Neural cell (in vitro differentiated cells): ENCODE data around the gene L1CAM. TPM values are rescaled to one million over a fixed set of nuclear protein-coding genes. Genes with fewer than 3 reads are reported as not detected.

Experiments used
- H2AFZ ChIP-seq: fragments of 200-600, 300-800 bp; sonication (generic), shearing (Covaris generic); 2 replicates; pipeline ENCODE4 v1.6.0; 2014; ENCODE audit warnings: low read depth, mild to moderate bottlenecking, antibody characterized with exemption, low read length, moderate library complexity
- H3F3A ChIP-seq: fragments of 200-600 bp; shearing (Covaris generic); 2 replicates; pipeline ENCODE4 v1.6.1; 2016; ENCODE audit warnings: mild to moderate bottlenecking, moderate library complexity, mixed read lengths, antibody characterized with exemption, low read length; ENCODE audit not compliant: insufficient read depth, poor library complexity, severe bottlenecking
- H3K27ac ChIP-seq: fragments of 200-600, 300-800 bp; sonication (generic), shearing (Covaris generic); 2 replicates; pipeline ENCODE4 v1.5.1; 2014; ENCODE audit warnings: mild to moderate bottlenecking, low read length, moderate library complexity
- H3K27me3 ChIP-seq: fragments of 300-800, 200-600 bp; sonication (generic), shearing (Covaris generic); 2 replicates; pipeline ENCODE4 v1.6.0; 2014; ENCODE audit warnings: mild to moderate bottlenecking, low read depth, low read length, moderate library complexity; ENCODE audit not compliant: insufficient read depth
- H3K36me3 ChIP-seq: fragments of 300-800, 200-600 bp; sonication (generic), shearing (Covaris generic); 2 replicates; pipeline ENCODE4 v1.5.1; 2014; ENCODE audit warnings: mild to moderate bottlenecking, antibody characterized with exemption, low read length, moderate library complexity; ENCODE audit not compliant: insufficient read depth
- H3K4me2 ChIP-seq: fragments of 300-800, 200-600 bp; sonication (generic), shearing (Covaris generic); 2 replicates; pipeline ENCODE4 v1.6.0; 2014; ENCODE audit warnings: mild to moderate bottlenecking, low read length
- H3K4me3 ChIP-seq: fragments of 300-800, 200-600 bp; sonication (generic), shearing (Covaris generic); 2 replicates; pipeline ENCODE4 v1.5.1; 2014; ENCODE audit warnings: mild to moderate bottlenecking, low read length, moderate library complexity
- H3K79me2 ChIP-seq: fragments of 200-600 bp; shearing (Covaris generic); replicated peaks from 2 replicates; pipeline ENCODE4 v1.6.0; 2014; ENCODE audit warnings: mild to moderate bottlenecking, low read length, moderate library complexity; ENCODE audit not compliant: insufficient read depth
- H3K9ac ChIP-seq: fragments of 300-800, 200-600 bp; sonication (generic), shearing (Covaris generic); 2 replicates; pipeline ENCODE4 v1.6.1; 2016; ENCODE audit warnings: mild to moderate bottlenecking, low read length, mixed read lengths
- H3K9me2 ChIP-seq: fragments of 200-600 bp; shearing (Covaris generic); 2 replicates; pipeline ENCODE4 v1.6.1; 2016; ENCODE audit warnings: mild to moderate bottlenecking, low read length, mixed read lengths; ENCODE audit not compliant: insufficient read depth
- H3K9me3 ChIP-seq: fragments of 200-600, 300-800 bp; sonication (generic), shearing (Covaris generic); 2 replicates; pipeline ENCODE4 v1.6.1; 2016; ENCODE audit warnings: mild to moderate bottlenecking, mixed run types, low read length, moderate library complexity, mixed read lengths
- H4K20me1 ChIP-seq: fragments of 200-600 bp; shearing (Covaris generic); 2 replicates; pipeline ENCODE4 v1.6.1; 2016; ENCODE audit warnings: mild to moderate bottlenecking, mixed run types; ENCODE audit not compliant: insufficient read depth
- EP300 ChIP-seq: fragments of 450-650 bp; conservative IDR thresholded peaks from 2 replicates; pipeline ENCODE4 v1.6.1; 2014; ENCODE audit warnings: antibody characterized with exemption, mild to moderate bottlenecking, moderate library complexity; ENCODE audit not compliant: poor library complexity, severe bottlenecking
- EZH2 ChIP-seq: fragments of 200-600, 300-800 bp; shearing (Covaris generic), sonication (generic); IDR thresholded peaks from 2 replicates; pipeline ENCODE4 v1.6.1; 2014; ENCODE audit warnings: antibody characterized with exemption, low read length, borderline replicate concordance, mild to moderate bottlenecking; ENCODE audit not compliant: insufficient read depth, poor library complexity, severe bottlenecking
- MXI1 ChIP-seq: fragments of 450-650 bp; conservative IDR thresholded peaks from 2 replicates; pipeline ENCODE4 v1.6.1; 2014; ENCODE audit warnings: antibody characterized with exemption, mild to moderate bottlenecking; ENCODE audit not compliant: poor library complexity, severe bottlenecking
- POLR2AphosphoS5 ChIP-seq: IDR thresholded peaks from 2 replicates; pipeline ENCODE4 v1.6.1; 2012
- RAD21 ChIP-seq: fragments of 450-650 bp; conservative IDR thresholded peaks from 2 replicates; pipeline ENCODE4 v1.6.1; 2014; ENCODE audit warnings: antibody characterized with exemption, mild to moderate bottlenecking, moderate library complexity
- SMC3 ChIP-seq: fragments of 450-650 bp; conservative IDR thresholded peaks from 2 replicates; pipeline ENCODE4 v1.6.1; 2014; ENCODE audit warnings: antibody characterized with exemption, mild to moderate bottlenecking, moderate library complexity; ENCODE audit not compliant: poor library complexity
- TAF1 ChIP-seq: IDR thresholded peaks from 2 replicates; pipeline ENCODE4 v1.6.1; 2012; ENCODE audit warnings: low read depth
- polyA plus RNA-seq: library from polyadenylated mRNA; depleted of rRNA; stranded (reverse); fragments of >200 nt; gene quantifications from 2 replicates; pipeline ENCODE4 v1.2.3, GENCODE V29; 2014
- TF ChIP-seq, protein P1 (sequence below): IDR thresholded peaks from 2 replicates; pipeline ENCODE4 v1.6.1; 2012; ENCODE audit warnings: borderline replicate concordance
- TF ChIP-seq, protein P2 (sequence below): fragments of 450-650 bp; IDR thresholded peaks from 2 replicates; pipeline ENCODE4 v1.5.1; 2014; ENCODE audit warnings: antibody characterized with exemption, mild to moderate bottlenecking, moderate library complexity; ENCODE audit not compliant: poor library complexity, severe bottlenecking

L1CAM gene
- polyA plus RNA-seq, 1 donor from 2014 or later, result 88.0 TPM

DNA sequence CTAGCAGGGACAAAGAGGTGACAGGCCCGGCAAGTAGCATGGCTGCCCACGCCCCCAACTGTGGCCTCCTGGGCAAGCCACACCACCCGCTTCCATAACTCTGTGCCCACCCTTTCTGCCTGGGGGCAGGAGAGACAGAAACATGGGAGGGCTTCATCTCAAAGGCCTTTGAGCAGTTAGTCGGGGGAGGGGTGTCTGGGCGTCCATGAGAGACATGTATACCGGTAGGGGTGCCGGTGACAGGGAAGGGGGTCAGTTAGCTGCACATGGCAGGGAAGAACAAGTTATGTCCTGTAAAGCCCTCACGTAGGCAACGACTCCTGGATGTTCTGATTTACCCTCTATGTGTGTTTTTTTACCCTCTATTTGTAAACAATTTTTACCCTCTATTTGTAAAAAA is 64.9 kb downstream of the L1CAM start:
- H3K9me3 ChIP-seq, result no peaks in the 10 kb centered on the region
- H2AFZ ChIP-seq, result no peak overlapping the region
- H3K79me2 ChIP-seq, result peaks cover 68% of the 10 kb centered on the region
- no peak overlapping the region for H3K4me3 ChIP-seq
- H4K20me1 ChIP-seq, result no peaks in the 10 kb centered on the region
- no peaks in the 10 kb centered on the region for H3K36me3 ChIP-seq
- no peaks in the 10 kb centered on the region for H3K9me2 ChIP-seq
- no peaks in the 10 kb centered on the region for H3K27me3 ChIP-seq
- TF ChIP-seq, protein P1, sequence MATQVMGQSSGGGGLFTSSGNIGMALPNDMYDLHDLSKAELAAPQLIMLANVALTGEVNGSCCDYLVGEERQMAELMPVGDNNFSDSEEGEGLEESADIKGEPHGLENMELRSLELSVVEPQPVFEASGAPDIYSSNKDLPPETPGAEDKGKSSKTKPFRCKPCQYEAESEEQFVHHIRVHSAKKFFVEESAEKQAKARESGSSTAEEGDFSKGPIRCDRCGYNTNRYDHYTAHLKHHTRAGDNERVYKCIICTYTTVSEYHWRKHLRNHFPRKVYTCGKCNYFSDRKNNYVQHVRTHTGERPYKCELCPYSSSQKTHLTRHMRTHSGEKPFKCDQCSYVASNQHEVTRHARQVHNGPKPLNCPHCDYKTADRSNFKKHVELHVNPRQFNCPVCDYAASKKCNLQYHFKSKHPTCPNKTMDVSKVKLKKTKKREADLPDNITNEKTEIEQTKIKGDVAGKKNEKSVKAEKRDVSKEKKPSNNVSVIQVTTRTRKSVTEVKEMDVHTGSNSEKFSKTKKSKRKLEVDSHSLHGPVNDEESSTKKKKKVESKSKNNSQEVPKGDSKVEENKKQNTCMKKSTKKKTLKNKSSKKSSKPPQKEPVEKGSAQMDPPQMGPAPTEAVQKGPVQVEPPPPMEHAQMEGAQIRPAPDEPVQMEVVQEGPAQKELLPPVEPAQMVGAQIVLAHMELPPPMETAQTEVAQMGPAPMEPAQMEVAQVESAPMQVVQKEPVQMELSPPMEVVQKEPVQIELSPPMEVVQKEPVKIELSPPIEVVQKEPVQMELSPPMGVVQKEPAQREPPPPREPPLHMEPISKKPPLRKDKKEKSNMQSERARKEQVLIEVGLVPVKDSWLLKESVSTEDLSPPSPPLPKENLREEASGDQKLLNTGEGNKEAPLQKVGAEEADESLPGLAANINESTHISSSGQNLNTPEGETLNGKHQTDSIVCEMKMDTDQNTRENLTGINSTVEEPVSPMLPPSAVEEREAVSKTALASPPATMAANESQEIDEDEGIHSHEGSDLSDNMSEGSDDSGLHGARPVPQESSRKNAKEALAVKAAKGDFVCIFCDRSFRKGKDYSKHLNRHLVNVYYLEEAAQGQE, result no peak
- TF ChIP-seq EP300 (no peak), MXI1 (no peak), RAD21 (no peak), SMC3 (no peak), EZH2 (no peak), POLR2AphosphoS5 (no peak), TAF1 (no peak)
- TF ChIP-seq, protein P2, sequence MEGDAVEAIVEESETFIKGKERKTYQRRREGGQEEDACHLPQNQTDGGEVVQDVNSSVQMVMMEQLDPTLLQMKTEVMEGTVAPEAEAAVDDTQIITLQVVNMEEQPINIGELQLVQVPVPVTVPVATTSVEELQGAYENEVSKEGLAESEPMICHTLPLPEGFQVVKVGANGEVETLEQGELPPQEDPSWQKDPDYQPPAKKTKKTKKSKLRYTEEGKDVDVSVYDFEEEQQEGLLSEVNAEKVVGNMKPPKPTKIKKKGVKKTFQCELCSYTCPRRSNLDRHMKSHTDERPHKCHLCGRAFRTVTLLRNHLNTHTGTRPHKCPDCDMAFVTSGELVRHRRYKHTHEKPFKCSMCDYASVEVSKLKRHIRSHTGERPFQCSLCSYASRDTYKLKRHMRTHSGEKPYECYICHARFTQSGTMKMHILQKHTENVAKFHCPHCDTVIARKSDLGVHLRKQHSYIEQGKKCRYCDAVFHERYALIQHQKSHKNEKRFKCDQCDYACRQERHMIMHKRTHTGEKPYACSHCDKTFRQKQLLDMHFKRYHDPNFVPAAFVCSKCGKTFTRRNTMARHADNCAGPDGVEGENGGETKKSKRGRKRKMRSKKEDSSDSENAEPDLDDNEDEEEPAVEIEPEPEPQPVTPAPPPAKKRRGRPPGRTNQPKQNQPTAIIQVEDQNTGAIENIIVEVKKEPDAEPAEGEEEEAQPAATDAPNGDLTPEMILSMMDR, result no peak
- H3K4me2 ChIP-seq, result no peak overlapping the region
- no peak overlapping the region for H3K27ac ChIP-seq
- no peaks in the 10 kb centered on the region for H3F3A ChIP-seq
- H3K9ac ChIP-seq, result no peak overlapping the region

DNA sequence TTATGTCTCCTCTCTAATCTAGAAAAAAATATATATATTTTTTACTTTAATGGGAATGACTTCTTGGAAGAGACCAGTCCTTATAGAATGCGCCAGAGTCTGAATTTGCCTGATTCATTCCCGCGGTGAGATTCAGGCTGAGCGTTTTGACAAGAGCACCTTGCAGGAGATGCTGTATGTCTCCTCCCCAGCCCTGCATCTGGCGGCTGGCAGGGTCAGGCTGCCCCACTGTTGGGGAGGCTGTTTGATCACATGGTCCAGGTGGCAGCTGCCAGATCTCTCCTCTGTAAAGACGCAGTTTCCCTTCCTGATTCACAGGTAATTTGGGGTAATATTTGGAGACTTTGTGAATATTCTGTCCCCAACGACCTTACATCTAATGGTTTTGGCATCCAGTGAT is 65.4 kb downstream of the L1CAM start:
- Histone ChIP-seq H3K4me2 (no peak overlapping the region), H2AFZ (no peak overlapping the region), H3K9me2 (no peaks in the 10 kb centered on the region), H3K36me3 (no peaks in the 10 kb centered on the region), H3K9me3 (no peaks in the 10 kb centered on the region), H3F3A (no peaks in the 10 kb centered on the region), H4K20me1 (no peaks in the 10 kb centered on the region), H3K27ac (peak overlapping the region; percentile 5), H3K9ac (no peak overlapping the region), H3K27me3 (no peaks in the 10 kb centered on the region), H3K79me2 (peaks cover 65% of the 10 kb centered on the region), H3K4me3 (no peak overlapping the region)
- no peak for TF ChIP-seq EZH2
